Measurements from ENCODE around the gene PSG1.
"Not testable (repeated sequence)": the region's sequence is repeated elsewhere in the genome, so short reads cannot be mapped to it uniquely, and the experiment has no call there.

Gene PSG1

DNA sequence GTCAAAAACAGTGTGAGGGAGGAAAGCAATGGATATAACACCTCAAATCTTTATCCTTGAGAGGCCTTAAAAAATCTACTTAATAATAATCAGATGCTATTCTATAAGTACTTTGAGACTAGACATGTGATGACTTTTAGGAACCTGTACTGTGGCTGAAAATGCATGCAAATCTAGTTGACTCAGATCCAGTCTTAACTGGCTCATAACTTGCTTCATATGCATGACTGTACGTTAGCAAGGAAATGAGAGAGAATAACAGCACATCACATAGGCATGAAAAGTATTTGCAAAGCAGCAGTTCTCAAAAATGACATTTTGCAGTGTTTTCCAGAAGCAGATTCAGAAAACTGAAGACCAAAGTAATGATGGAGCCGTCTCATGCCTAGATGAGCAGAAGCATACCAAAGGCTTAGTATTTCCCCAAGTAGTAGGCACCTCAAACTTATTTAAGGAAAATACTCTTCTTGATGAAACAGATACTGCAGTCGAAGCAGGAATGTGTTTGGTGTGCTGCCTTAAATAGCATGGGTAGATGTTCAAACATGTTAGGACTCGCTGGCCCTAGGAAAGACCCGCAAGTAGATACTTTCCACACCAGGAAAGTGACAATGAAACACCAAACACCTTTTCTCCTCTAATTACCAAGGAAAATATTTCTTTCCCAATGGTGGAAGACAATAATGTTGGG is 59.4 kb downstream of the PSG1 start:
- DNase-seq, result not testable (repeated sequence)

DNA sequence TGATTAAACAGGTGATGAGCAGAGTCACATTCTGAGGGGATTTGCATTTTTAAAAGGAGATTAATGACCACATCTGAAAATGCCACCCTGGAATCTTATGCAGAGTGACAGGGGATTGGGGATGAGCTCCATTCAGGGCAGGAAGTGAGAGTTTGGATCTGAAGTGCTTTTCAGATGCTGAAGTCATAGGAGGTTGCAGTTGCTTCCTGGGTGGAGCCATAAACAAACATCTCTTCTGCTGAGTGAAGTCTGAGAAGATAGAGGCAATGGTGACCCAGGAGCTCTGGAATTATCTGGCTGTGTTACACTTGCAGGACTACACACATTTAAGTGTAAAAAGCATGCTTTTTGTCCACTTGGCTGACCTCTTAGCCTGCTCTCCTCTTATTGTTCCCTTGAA is 62.6 kb downstream of the PSG1 start:
- DNase-seq, result no peak
